GM18909 (cell line): ENCODE results near the gene MBOAT2.

Experiments used
- ATAC-seq: cut with Tn5 transposase; IDR thresholded peaks from one replicate; pipeline ENCODE4 v1.9.1; 2021; ENCODE audit warnings: mild to moderate bottlenecking; ENCODE audit not compliant: unreplicated experiment, poor library complexity

The MBOAT2 gene

GRCh38 chr2:8837795-8838140, 165.7 kb downstream of the MBOAT2 start:
- no peak for ATAC-seq

DNA sequence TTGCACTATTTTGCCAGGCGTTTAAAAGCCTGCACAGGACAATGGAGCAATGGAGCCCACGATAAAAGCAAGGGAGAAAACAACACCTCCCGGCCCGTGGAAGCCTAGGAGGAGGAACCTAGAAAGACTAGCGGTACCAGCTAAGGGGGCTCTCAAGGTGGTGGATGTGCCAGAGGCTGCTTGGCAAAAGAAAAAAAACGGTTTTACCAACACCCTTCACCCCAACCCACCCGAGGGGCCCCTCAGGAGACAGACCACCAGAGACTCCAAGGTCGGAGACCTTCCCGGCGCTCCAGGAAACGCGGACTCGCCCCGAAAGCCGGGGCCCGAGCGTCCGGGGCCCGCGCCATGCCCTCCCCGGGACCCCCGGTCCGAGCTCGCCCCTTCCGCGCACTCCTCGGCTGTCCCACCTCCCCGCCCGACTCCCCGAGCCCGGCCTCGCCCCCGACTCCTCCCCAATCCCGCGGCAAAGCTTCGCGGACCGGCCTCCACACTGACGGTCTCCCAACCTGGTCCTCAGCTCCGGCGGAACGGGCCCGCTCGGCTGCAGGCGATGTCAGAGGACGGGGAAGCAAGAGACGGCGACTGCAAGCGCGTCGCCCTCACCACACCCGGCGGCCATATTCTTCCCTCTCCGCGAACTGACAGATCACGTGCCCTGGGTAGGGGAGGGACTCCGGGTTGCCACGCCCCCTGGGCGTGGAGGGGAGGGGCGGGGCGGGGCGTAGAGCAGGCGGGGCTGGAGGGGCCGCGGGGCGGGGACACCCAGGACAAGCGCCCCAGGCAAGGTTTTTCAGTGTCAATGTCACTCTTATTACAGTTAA, 166.3 kb downstream of the MBOAT2 start, which contains the start of gene KIDINS220:
TSS of gene KIDINS220 (minus strand) at position 643 of the 824 bp plus-strand sequence. CDS start 10,520 bp downstream, outside the sequence.
- ATAC-seq, result peak; percentile 92

- ATAC-seq, result no peak
Measured at GRCh38 chr2:8835279-8835678, 168.2 kb downstream of the MBOAT2 start.

DNA sequence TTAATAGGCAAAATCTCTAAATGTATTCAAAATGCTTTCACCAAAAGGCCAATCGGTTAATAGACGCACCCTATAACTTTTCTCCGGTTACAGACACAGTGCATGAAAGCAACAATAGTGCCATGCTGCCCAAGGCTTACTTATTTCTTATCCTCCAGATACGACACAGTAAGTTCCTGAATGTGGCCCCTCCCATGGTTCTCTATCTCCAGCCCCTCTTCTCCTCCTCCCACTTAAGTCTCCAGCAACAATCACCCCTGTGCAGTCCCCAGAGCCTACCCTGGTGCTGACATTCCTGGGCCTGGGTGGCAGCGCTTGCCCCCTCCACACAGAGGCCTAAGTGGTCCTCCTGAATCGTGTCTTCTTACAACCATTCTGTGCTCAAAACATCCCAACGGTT, 169.6 kb downstream of the MBOAT2 start:
- no peak for ATAC-seq

DNA sequence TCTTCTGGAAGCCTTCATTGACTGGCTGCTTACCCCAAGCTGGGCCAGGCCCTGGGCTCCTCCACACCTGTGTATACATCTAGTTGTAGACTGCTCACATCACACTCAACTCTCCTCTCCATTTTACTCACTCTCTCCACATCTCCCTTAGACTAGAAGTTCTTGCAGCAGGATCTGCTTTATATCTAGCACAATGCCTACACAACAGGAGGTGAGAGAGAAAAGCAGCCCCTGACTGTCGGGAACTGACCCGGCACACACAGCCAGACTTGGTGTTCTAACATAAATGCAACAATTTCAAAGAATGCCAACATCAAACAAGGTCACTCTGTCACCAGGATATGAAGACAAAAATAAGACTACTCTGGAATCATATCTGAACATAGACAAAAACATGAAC, 172.0 kb downstream of the MBOAT2 start:
- no peak for ATAC-seq

DNA sequence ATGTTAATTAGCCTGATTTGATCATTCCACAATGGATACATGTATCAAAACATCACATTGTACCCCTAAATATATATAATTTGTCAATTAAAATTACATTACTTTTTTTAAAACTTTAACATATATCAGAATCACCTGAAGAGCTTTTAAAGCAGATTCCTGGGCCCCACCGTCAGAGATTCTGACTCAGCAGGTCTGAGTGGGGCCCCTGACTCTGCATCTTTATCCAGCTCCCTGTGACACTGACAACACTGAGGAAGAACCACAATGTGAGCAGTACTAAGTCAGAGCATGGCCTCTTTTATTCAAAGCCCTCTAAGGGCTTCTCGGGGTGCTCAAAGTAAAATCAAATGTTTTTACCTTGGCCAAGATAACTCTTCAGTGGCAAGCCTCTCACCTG, 175.8 kb downstream of the MBOAT2 start:
- no peak for ATAC-seq

GRCh38 chr2:8822218-8822617, 181.3 kb downstream of the MBOAT2 start:
- ATAC-seq, result no peak

GRCh38 chr2:8821276-8822217, 181.9 kb downstream of the MBOAT2 start:
- ATAC-seq, result no peak

GRCh38 chr2:8819948-8820347, 183.5 kb downstream of the MBOAT2 start:
- ATAC-seq, result no peak

DNA sequence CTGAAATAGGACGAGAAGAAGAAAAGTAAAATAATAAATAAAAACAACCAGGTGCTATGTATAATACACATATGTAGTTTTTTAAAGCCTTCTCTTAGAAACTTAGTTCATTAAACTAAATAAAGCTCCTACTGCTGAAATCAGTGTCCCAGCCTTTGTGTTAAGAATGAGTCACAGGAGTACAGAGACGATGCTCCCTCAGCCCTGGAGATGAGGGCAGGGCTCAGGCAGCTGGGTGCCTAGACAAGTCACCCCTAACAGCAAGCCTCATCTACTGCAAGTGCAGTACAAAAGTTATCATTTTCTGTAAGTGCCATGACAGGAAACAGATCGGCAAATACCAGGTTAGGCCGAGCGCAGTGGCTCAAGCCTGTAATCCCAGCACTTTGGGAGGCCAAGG, 184.3 kb downstream of the MBOAT2 start:
- ATAC-seq, result no peak

DNA sequence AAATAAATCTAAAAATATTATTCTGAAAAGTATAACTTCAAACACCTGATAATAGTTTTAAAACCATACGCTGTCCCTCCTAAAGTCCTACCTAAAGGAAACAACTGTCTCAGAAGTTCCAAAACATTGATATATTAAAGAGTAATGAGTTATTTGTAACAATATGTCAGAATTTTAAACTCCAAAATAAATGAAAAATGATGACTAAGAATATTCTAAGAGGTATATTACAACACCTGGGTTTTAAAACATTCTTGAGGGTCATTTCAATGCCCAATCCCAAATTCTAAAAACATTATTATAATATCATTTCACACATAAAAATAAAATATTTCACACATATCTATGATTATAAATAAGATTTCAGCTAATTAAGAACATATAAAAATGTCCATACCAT, 186.3 kb downstream of the MBOAT2 start:
- no peak for ATAC-seq

DNA sequence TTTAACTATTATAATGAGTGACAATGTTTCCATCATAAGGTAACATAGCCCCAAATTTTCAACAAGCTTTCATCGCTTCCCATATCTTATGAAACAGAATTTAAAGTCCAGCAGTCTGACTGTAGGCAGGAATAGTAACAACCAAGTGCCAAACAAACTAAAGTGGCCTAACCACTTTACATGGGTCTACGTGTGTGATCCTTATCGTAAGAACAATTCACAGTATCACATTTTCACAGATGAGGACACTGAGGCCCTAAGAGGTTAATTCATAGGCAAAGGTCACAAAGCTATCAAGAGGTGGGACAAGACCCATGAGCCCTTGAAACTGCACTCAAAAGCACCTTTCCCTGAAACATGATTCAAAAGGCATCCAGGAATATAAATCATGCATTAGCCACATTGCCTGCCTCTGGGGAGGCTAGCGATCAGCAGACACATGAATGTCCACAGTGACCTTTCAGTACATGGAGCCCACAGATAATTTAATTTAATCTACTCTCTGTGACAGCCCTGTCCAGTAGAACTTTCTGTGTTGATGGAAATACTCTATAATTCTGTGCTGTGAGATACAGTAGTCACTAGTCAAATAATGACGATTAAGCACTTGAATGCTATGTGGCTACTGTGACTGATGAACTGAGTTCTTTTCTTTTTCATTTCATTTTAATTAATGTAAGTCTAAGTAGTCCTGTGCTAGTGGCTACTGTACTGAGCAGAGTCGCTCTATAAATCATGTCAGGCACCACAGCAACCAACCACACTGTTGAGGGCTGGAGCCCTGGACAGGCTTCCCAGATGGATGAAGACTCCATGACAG, 196.4 kb downstream of the MBOAT2 start:
- no peak for ATAC-seq

DNA sequence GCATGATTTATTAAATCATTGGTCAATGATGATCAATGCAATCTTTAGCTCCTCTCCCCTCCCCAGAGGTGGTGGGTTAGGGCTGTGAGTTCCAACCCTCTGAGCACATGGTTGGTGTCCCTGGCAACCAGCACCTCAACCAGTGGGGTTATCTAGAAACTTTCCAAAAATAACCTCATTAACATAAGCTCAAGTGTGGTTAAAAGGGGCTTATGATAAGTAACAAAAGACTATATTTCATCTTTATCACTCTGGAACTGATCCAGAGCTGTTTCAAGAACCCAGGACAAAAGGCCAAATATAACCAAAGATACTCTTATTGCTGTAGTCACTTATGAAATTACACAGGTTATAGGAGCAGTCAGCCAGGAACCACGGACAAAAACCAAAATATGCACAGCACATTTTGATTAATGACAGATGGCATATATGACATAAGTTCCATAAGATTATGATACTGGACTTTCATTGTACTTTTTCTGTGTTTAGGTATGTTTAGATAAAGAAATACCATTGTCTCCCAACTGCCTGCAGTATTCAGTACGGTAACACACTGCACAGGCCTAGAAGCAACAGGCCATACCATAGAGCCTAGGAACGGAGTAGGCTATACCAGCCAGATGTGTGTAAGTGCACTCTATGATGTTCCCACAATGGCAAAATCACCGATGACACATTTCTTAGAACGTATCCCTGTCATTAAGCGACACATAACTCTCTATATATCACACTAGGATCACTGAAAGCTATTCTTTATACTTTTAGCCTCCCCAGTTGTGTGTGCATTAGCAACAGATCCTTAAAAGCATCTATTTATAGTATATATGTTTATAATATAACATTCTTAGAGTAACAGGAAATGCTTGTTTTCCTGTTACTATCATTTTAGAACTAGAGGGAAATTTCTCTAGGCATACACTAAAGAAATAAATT, 197.9 kb downstream of the MBOAT2 start:
- ATAC-seq, result no peak

DNA sequence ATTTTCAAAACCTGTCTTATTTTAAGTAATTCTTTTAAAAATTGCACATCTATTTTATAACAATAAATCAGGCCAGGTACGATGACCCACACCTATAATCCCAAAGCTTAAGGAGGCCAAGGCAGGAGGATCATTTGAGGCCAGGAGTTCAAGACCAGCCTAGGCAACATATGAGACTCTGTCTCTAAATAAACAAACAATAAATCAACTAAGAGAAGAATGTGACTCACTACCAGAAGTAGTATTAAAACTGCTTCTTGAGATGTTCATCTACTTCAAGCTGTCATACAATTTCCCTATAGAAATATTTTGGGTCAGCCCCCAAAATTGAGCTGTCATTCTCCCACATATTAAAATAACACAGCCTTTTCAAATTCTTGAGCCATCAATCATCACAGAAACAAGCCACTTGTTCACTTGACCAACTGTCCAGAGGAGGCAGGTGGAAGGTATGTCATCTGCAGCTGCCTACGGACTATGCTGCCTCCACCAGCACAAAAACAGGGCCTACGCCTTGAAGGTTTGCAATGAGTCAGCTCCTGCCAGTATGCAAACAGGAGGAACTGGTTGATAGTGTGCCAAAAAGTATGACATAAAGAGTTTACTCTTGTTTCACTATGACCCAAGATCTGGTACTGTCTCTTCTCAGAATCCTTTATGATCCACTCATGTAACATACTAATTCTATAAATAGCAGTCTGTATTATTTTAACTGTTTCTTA, 199.7 kb downstream of the MBOAT2 start:
- peak; percentile 99 for ATAC-seq

DNA sequence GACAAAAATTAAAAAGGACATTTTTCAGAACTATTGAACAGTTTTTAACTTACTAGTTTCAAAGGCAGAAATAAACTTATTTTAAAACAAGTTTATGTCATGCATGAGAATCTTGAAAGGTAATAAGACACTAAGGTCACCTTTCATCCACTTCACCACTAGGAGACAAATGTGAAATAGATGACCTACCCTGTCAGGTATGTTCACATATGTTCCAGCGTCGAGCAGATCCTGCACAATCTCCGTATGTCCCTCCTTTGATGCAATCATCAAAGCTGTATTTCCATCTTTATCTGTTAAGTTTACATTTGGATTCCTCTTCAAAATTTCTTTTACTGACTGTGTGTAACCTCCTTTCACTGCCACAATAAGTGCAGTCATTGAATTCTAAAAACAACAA, 200.7 kb downstream of the MBOAT2 start:
- no peak for ATAC-seq
